Endothelial cell of umbilical vein (primary cell): Measurements from ENCODE around the gene IL1R2.

Experiments used
- CTCF ChIP-seq, 2 donors: IDR thresholded peaks; 1 replicate in 1 of 2; 2 replicates in 1 of 2; pipeline ENCODE4 v1.5.1; 2011; ENCODE audit warnings: low read length in 2 of 2, mild to moderate bottlenecking in 2 of 2, moderate library complexity in 2 of 2, control low read depth in 1 of 2, inconsistent platforms in 1 of 2, low read depth in 1 of 2; ENCODE audit not compliant: insufficient read depth in 1 of 2; ENCODE audit errors: extremely low read depth in 1 of 2
- EZH2 ChIP-seq: IDR thresholded peaks from 2 replicates; pipeline ENCODE4 v1.6.1; 2012; ENCODE audit warnings: borderline replicate concordance, low read depth, mild to moderate bottlenecking, moderate library complexity, low read length, inconsistent platforms; ENCODE audit not compliant: severe bottlenecking
- GATA2 ChIP-seq: IDR thresholded peaks from 2 replicates; pipeline ENCODE4 v1.7.0; 2011; ENCODE audit warnings: low read depth, mild to moderate bottlenecking, moderate library complexity, mixed read lengths, low read length; ENCODE audit not compliant: insufficient read length, insufficient read depth
- MYC ChIP-seq: IDR thresholded peaks from one replicate; pipeline ENCODE4 v1.6.1; 2011; ENCODE audit warnings: mild to moderate bottlenecking, low read depth, low read length
- POLR2A ChIP-seq: IDR thresholded peaks from 2 replicates; pipeline ENCODE4 v1.6.1; 2012; ENCODE audit warnings: low read depth, mild to moderate bottlenecking, control low read depth, low read length
- POLR2AphosphoS5 ChIP-seq: IDR thresholded peaks from 2 replicates; pipeline ENCODE4 v1.6.1; 2012; ENCODE audit warnings: low read depth, mild to moderate bottlenecking, control low read depth, low read length, moderate library complexity; ENCODE audit not compliant: insufficient read depth

GRCh38 chr2:102061962-102062795 is 70.4 kb downstream of the IL1R2 start:
- no peak for TF ChIP-seq EZH2
- TF ChIP-seq POLR2A, result no peak
- TF ChIP-seq CTCF (IDR thresholded peaks at IDR 0.05; ENCODE audit: extremely low read depth in 1 of 2, insufficient read depth in 1 of 2, low read depth in 1 of 2, low read length in 2 of 2), result no peak
- TF ChIP-seq POLR2AphosphoS5, result no peak
- no peak for TF ChIP-seq MYC
- TF ChIP-seq GATA2, result no peak
